NCI-H345 treated with DMSO at 0.1 percent for 48 hours (cell line): ENCODE measurements around the gene NUDT1.

Experiments used
- DNase-seq: peaks from one replicate; lab custom pipeline; 2025; ENCODE audit not compliant: unreplicated experiment; lab: John Stamatoyannopoulos, UW

The NUDT1 gene

DNA sequence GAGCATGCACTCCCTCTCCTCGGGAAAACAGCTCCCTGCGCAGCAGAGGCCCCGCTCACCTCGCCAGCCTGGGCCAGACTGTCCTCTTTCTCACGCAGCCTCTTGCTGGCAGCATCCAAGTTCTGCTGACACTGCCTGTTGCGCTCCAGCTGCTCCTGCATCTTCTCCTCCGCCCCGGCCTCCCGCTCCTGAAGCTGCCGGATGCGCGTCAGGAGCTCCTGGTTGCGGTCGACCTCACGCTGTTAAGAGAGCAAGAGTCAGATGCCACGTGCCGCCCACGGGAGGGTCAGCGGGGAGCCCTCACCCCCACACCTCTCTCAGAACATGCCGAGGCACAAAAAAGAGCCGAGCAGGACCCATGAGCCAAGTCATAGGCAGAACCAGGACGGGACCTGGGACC, 19.5 kb upstream of the NUDT1 start:
- no peak for DNase-seq

DNA sequence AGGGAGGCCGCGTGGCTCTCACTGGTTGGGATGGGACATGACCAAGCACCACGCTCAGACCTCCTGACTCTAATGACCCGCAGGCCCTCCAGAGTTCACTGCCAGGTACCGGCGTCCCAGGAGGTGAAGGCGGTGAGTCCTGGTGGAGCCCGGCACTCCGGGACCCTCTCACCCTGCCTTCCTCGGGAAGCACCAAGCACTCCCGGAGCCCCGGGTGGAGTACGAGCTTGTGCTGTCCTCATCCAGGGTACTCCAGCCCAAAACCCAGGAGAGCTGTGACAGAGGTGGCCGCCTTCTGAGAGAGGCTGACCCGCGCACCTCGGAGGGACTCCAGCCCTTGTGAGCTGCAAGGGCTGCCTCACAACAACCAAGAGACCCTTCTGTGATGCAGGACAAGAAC, 18.7 kb upstream of the NUDT1 start:
- no peak for DNase-seq

DNA sequence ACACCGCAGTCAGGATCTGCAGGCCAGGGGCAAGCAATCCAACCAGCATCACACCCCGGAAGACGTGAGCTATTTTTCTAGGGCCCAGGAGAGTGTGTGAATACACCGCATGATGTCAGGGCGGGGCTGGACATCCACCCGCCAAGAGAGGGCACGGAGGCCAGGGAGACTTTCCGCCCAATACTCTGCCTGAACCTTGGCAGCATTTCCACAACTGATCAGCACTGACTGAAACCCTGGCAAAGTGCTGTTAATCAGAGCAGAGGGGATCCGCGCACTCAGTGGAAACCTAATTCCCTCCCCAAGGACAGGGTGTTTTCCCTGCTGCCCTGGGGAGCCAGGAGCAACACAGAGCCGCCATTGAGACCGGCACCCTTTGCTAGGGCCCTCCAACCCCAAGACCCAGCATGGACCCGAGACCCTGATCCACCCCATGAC, 17.5 kb upstream of the NUDT1 start:
- DNase-seq, result no peak

DNA sequence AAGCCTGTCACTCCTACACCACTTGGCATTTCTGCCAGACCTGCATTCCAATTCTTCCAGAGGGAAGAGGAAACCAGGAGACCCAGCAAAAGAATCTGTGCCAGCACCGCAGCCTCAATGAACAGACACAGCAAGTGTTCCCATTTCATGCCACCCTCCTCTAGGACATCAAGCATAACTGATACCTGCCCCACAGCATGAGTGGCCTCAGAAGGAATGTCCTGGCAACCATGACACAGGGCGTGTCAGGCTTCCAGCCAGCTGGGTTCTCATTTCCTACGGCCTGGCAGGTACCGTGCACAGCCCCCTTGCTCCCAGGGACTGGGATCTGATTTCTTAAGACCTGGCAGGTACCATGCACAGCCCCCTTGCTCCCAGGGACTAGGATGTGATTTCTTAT, 17.1 kb upstream of the NUDT1 start:
- DNase-seq, result no peak

DNA sequence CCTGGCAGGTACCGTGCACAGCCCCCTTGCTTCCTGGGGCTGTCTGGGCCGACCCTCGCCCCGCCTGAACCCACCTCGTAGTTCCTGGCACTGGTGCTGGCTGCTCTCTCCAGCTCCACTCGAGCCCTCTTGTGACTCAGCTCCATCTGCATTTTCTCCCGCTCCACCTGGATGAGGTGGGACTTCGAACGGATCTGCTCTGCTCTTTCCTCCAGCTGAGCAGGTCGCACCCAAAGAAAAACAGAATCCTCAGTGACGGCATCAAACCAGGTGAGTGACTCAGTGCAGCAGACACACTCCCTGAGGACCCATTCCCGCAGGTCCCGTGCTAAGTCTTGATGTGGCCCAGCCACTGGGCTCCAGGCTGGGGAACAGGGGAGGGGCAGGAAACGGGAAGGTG, 16.7 kb upstream of the NUDT1 start:
- DNase-seq, result no peak

DNA sequence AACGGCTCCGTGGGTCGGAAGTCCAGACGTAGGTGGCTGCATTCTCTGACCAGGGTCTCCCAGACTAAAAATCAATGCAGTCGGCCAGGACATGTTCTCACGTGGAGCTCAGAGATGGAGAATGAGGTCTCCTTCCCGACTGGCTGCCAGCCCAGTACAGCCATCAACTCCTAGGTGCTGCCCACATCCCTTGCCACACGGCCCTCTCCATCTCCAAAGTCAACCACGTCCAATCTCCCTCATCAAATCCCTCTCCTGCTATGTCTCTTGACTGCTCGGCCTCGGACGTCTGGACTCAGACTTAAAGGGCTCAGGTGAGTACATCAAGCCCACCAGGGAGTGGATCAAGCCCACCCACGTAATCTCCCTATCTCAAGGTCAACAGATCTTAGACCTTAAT, 16.2 kb upstream of the NUDT1 start:
- DNase-seq, result no peak

DNA sequence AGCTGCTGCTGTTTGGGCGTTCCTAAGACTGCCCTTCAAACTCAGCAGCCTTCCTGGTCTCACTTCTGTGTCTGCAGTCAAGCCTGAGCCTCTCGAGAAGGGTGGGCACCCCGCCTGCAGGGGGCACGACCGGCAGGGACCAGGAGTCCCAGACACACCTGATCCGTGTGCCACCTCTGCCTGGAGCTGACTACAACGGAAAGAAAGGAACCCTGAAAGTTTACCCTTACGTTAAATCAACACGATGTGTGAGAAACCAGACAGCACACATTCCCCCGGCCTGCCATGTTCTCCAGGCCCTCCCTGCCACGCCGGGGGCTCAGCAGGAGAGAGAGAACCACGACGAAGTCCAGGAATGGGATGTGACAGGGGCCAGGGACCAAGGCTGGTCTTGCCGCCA, 14.3 kb upstream of the NUDT1 start:
- DNase-seq, result no peak

DNA sequence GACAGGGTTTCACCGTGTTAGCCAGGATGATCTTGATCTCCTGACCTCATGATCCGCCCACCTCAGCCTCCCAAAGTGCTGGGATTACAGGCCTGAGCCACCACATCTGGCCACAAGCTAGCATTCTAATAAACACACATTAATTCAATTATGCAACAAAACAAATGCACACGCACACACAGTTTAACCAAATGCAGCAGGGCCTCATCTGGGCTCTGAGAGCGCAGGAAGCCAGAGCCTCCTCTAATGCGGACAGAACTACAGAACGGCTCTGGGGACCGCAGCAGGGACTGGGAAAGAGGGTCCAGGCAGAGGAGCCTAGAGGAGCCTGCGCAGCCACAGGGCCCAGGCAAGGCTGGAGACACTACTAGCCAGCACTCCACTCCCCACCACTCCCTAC, 13.1 kb upstream of the NUDT1 start:
- DNase-seq, result no peak

DNA sequence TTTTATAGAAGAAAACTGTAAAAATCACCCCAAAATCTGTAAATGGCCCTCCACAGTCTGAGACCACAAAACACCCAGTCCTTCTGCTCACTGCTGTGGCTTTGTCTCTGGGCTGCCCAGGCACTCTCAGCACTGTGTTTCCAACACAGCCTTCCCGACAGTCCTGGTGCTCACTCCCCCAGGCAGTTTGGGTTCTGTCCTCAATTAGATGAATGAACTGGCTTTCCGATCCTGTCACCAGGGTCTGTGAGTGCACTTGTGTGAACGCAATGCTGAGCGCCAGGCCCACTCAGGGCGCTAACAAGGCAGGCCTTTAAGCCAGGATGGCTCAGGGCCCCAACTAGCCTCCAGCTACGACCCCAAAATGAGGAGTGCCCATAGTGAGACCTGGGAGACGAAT, 12.6 kb upstream of the NUDT1 start:
- DNase-seq, result no peak

DNA sequence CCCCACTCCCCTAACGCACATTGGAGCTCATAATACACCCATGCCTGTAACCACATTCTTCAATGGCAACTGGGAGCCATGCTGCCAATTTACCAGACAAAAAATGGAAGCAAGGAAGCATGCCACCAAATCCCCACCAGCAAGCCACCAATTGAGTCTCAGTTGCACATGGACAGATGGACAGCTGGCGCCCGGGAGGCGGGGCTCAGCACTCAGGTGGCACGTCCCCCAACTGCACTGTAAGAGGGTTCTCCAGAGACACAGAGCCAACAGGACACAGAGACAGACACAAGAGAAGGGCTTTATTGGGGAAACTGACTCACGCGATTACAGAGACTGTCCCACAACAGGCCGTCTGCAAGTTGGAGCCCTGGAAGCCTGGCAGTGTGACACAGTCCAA, 11.8 kb upstream of the NUDT1 start:
- no peak for DNase-seq

DNA sequence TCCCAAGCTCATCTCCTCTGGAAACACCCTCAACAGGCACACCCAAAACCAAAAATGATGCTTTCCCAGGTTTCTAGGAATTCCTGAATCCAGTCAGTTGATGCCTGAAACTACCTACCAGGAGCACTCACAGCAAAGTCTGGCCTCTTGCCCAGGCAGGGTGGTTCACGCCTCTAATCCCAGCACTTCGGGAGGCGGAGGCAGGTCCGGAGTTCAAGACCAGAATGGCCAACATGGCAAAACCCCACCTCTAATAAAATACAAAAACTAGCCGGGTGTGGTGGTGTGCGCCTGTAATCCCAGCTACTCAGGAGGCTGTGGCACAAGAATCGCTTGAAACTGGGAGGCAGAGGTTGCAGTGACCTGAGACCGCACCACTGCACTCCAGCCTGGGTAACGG, 11.1 kb upstream of the NUDT1 start:
- DNase-seq, result no peak

DNA sequence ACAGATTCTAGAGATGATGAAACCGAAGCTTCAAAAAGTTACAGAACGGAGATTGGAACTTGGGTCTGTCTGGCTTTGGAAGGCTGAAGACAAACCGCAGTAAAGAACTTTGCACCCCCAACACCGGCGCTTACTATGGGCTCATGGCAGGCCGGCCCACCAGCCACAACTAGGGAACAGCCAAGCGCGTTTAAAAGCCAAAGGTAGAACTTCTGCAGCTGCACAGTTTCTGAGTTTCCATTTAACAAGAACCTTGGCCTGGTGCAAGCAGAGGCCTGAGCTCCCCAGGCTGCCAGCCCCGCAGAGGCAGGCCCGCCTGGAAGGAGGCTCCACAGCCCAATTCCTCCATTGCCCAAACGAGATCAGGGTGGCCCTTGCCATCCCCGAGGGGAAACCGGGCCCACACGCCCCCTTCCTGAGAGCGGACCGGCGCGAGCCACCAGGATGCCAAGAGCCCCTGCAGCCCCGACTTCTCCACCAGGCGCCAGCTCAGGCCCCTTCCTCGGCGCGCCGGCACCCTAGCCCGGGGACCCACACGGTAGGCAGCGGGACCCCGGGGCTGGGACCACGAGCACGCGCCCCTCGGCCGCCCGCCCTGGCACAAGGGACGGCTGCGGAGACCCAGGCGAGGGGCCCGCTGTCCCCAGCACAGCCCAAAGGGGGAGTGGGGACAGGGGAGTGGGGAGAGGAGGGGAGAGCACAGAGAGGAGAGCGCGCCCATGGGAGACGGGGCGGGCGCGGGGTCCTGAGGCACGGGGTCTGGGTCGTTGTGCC, 9.8 kb upstream of the NUDT1 start:
- DNase-seq, result no peak

DNA sequence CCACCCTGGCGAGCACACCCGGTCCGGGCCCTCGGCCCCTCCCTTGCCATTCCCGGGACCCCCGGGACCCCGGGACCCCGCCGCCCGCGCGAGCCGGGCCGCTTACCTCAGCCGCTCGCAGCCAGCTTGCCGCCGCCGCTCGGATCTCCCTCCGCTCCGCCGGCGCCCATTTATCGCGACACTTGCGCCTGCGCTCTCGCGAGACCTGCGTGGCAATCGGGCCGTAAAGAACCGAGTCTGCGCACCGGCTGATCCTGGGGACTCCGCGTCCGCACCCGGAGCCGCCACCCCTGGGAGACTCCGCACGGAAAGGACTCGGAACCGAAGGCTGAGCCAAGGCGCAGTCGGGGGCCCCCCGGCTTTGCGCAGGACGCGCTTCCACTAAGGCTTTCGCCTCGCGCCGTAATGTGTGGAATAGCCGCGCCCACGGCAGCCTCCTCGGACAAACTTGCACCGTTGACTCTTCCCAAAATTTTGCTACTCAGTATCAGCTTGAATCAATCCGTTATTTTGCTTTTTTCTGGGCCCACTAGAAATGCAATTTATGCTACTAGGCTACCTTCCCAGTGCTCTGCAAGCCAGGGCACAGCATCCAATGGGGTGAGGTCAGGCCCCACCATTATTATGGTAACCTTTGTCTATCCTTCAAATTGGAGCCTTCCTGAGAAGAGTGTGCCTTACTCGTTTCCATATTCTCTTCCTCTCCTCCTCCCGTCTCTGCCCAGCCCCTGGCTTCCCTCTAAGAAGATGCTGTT, 9.1 kb upstream of the NUDT1 start, which contains the start of gene MAD1L1:
MAD1L1 (minus strand) TSS at position 180 of the 755 bp plus-strand sequence. CDS start 2,812 bp downstream, outside the sequence.
- DNase-seq, result peak; percentile 44

DNA sequence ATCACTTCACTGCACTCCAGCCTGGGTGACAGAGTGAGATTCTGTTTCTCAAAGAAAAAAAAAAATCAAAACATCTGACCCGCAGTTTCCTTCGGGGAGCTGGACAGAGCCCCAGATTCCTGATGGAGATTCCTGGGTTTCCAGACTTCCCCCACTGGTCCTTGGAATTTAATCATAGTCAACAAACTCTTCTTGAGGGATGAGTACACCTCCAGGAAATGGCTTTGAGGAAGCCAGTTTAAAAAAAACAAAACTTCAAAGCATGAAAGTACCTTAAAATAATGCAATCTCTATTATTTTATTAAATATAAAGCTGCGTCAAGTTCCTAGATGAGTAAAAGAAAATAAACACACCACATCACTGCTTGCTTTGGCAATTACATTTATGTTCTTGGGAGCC, 8.1 kb upstream of the NUDT1 start:
- no peak for DNase-seq

DNA sequence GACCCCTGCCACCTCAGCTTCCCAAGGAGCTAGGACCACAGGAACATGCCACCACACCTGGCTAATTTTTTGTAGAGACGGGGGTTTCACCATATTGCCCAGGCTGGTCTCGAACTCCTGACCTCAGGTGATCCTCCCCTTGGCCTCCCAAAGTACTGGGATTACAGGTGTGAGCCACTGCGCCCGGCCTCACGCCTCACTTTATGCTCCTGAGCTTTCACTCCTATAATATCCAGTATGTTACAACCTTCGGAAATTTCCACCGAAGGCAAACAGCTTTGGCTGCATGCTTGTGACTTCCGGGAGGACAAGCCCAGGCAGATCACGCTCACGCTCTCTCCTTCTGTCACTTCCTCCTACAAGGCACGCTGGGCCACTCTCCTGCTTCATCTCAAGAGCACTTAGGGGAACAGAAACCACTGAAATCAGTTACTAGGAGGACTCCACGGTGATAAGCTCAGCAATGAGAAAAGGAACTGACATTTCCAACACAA, 4.9 kb upstream of the NUDT1 start:
- no peak for DNase-seq

DNA sequence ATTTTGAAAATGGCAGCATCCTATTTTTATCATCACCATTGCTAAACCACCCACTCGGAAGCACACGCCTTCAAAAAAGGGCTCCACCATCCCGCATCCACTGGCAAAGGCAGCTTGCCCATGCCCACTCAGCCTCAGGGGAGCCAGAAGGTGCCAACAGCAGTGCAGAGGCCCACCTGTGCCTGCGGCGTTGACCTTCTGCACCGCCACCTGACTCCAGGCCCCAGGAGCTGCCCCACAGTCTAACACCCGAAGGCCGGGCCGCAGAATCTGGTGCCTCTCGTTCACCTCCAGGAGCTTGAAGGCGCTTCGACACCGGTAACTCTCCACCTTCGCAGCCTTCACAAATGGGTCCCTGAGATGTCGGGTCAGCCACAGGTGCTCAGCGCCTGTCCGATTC, 2.8 kb upstream of the NUDT1 start:
- no peak for DNase-seq

DNA sequence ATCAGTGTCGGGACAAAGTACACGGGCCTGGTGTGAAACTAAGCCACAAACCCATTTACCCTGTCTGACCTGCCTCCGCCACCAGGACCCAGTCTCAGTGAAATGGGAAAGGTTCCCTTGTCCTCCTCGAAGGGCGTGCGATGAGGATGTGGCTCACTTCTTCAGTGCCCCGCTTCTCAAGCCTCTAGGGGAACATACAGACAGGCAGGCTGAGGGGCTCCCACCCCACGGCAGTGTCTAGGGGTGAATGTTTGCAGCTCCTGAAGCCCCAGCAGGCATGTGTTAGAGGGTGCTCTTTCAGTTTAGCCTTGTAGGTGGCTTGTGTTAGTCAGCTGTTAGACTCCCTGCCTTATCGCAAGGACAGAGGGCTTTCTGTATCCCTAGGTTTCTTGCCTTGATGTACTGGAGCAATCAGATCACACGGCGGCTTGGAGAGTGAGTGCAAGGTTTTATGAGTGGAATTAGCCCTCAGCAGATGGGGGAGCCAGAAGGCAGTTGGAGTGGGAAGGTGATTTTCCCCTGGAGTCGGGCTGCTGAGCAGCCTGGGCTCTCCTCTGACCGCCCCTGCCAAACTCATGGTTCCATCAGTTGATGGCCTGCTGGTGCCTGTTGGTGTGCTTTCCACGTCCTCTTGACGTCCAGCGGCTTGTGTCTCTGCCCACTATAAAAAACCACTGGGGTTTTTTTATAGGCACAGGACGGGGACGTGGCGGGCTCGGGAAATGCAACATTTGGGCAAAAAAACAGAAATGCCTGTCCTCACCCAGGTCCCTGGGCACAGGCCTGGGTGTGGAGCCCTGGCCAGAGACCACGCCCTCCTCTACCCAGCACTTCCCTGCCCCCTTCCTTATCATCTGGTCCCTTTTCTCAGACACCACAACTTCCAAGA, 759 bp downstream of the NUDT1 start:
- DNase-seq, result no peak

DNA sequence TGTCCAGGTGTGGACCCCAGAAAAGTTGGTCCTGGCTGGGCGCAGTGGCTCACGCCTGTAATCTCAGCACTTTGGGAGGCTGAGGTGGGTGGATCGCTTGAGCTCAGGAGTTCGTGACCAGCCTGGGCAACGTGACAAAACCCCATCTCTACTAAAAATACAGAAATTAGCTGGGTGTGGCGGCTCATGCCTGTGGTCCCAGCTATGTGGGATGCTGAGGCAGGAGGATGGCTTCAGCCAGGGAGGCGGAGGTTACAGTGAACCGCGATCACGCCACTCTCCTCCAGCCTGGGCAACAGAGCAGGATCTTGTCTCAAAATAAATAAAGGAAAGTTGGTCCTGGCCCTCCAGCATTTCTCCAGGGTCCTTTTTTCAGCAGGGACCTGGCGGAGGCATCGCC, 1.4 kb downstream of the NUDT1 start:
- no peak for DNase-seq

DNA sequence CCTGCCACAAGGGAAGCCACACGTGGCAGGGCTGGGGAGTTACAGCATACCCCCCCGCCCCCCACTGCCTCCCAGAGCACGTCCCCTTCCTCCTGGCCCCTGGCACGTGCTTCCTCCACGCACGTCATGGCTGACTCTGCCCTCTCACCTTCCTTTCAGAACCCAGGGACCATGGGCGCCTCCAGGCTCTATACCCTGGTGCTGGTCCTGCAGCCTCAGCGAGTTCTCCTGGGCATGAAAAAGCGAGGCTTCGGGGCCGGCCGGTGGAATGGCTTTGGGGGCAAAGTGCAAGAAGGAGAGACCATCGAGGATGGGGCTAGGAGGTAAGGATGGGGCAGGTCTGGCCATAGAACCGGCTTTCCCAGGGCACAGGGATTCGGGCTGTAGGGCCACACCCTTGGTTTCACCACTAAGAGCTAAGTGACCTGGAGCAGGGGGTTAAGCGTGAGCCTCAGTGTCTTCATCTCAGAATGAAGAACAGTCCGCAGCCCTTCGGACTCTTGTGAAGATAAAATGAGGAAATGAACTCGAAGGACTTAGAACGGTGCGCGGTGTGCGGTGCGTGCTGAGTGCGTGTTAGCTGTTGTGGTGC, 2.5 kb downstream of the NUDT1 start:
- DNase-seq, result no peak

DNA sequence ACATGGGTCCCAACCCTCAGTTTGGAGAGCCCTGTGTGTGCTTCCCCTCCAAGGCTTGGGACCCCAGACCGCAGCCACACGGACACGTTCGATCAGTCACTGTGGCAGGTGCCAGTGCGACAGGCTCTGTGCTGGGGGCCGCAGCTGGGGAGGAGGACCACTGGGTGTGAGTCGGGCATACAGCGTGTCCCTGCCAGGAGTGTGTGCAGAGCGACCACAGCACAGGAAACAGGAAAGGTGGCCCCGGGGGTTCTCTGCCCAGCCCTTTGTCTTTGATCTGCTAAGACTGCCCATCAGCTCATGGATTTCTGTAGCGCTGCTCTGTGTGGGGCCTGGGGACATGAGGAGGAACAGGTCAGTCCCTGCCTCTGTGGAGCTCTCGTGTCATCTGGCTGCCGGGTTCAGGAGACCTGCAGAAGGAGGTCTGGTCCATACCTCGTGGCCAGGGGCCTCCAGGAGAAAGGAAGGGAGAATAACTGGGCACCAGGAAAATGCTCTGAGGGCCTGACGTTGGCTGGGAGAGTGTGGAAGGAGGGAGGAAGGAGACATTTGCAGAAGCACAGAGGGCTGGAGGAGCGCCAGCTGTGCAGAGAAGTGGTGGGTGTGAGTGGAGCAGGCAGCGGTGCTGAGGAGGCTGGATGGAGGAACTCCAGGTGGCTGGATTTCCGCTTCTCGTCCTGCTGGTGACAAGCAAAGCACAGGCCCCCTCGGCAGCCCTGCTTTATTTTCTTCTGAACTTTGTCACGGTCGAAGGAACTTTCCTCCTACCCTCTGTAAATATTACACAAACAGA, 4.1 kb downstream of the NUDT1 start:
- no peak for DNase-seq
